WTC11 (cell line): ENCODE results near the gene ZNF804B. TPM values are rescaled to one million over a fixed set of nuclear protein-coding genes. Genes with fewer than 3 reads are reported as not detected.

Experiments
- ATAC-seq: fragments of 200-7000 bp; cut with Tn5 transposase; 2 replicates; pipeline ENCODE4 v1.10.0; 2021; ENCODE audit warnings: mild to moderate bottlenecking, moderate library complexity
- CTCF ChIA-PET: fragments of 300-600 bp; sonication (Branson Sonifier 250); formaldehyde crosslinking; loops from one replicate; lab custom pipeline; 2021; ENCODE audit warnings: antibody characterized with exemption; lab: Charles Lee
- POLR2A ChIA-PET: fragments of 350-600 bp; sonication (Branson Sonifier 250); formaldehyde crosslinking; loops from one replicate; lab custom pipeline; 2021; ENCODE audit warnings: antibody characterized with exemption; lab: Charles Lee
- DNase-seq: peaks from one replicate; pipeline ENCODE4 v3.0.0; 2021; ENCODE audit warnings: low spot score
- H3K27ac Mint-ChIP-seq: 2 replicates; pipeline ENCODE4 v1.8.0; 2021; ENCODE audit warnings: mixed read lengths
- H3K27me3 Mint-ChIP-seq: 2 replicates; pipeline ENCODE4 v1.8.0; 2021; ENCODE audit warnings: low read depth, mild to moderate bottlenecking, moderate library complexity, mixed read lengths
- H3K36me3 Mint-ChIP-seq: 2 replicates; pipeline ENCODE4 v1.8.0; 2021; ENCODE audit warnings: mixed read lengths
- H3K4me1 Mint-ChIP-seq: 2 replicates; pipeline ENCODE4 v1.8.0; 2022; ENCODE audit warnings: mixed read lengths
- H3K4me3 Mint-ChIP-seq: 2 replicates; pipeline ENCODE4 v1.8.0; 2021; ENCODE audit warnings: mild to moderate bottlenecking, moderate library complexity, mixed read lengths
- H3K9me3 Mint-ChIP-seq: 2 replicates; pipeline ENCODE4 v1.8.0; 2021; ENCODE audit warnings: mixed read lengths
- CREM ChIP-seq: sonication (generic); formaldehyde crosslinking; IDR thresholded peaks from 2 replicates; pipeline ENCODE4 v1.8.1; 2022; ENCODE audit warnings: mild to moderate bottlenecking, missing genetic modification reagents, moderate library complexity
- E2F4 ChIP-seq: sonication (generic); formaldehyde crosslinking; IDR thresholded peaks from 2 replicates; pipeline ENCODE4 v1.8.1; 2022; ENCODE audit warnings: low read depth, mild to moderate bottlenecking, moderate library complexity, missing genetic modification reagents, borderline replicate concordance
- GTF2I ChIP-seq: fragments of 250-450 bp; sonication (Bioruptor Pico); conservative IDR thresholded peaks from 2 replicates; pipeline ENCODE4 v1.4.0; 2021; ENCODE audit warnings: mild to moderate bottlenecking
- SP1 ChIP-seq: sonication (generic); formaldehyde crosslinking; conservative IDR thresholded peaks from 2 replicates; pipeline ENCODE4 v1.8.1; 2022; ENCODE audit warnings: missing genetic modification reagents
- ZNF121 ChIP-seq: sonication (generic); formaldehyde crosslinking; IDR thresholded peaks from 2 replicates; pipeline ENCODE4 v1.8.0; 2023; ENCODE audit warnings: missing genetic modification reagents
- ZNF219 ChIP-seq: sonication (generic); formaldehyde crosslinking; IDR thresholded peaks from 2 replicates; pipeline ENCODE4 v1.8.0; 2023; ENCODE audit warnings: missing genetic modification reagents, mild to moderate bottlenecking, borderline replicate concordance
- ZNF317 ChIP-seq: sonication (generic); formaldehyde crosslinking; IDR thresholded peaks from 2 replicates; pipeline ENCODE4 v1.8.1; 2023; ENCODE audit warnings: low read depth, mild to moderate bottlenecking, moderate library complexity, missing genetic modification reagents, borderline replicate concordance
- ZNF423 ChIP-seq: fragments of 250-450 bp; sonication (Bioruptor Pico); IDR thresholded peaks from 2 replicates; pipeline ENCODE4 v2.1.2; 2022; ENCODE audit warnings: mild to moderate bottlenecking, moderate library complexity
- total RNA-seq: library from RNA; stranded (reverse); gene quantifications from 3 replicates; pipeline ENCODE4 v1.2.3, GENCODE V29; 2021
- TF ChIP-seq, protein P1 (sequence below): sonication (generic); formaldehyde crosslinking; IDR thresholded peaks from 2 replicates; pipeline ENCODE4 v1.8.1; 2023; ENCODE audit warnings: mild to moderate bottlenecking, missing genetic modification reagents, borderline replicate concordance
- TF ChIP-seq, protein P2 (sequence below): fragments of 250-450 bp; sonication (Bioruptor Pico); IDR thresholded peaks from 2 replicates; pipeline ENCODE4 v1.9.0; 2021; ENCODE audit warnings: mild to moderate bottlenecking, borderline replicate concordance
- TF ChIP-seq, protein P3 (sequence below): fragments of 250-450 bp; sonication (Bioruptor Pico); IDR thresholded peaks from 2 replicates; pipeline ENCODE4 v1.9.0; 2021; ENCODE audit warnings: moderate library complexity, mild to moderate bottlenecking, inconsistent platforms, borderline replicate concordance

The ZNF804B gene
- total RNA-seq, 1 experiment from 2014 or later, result 0.04 TPM

DNA sequence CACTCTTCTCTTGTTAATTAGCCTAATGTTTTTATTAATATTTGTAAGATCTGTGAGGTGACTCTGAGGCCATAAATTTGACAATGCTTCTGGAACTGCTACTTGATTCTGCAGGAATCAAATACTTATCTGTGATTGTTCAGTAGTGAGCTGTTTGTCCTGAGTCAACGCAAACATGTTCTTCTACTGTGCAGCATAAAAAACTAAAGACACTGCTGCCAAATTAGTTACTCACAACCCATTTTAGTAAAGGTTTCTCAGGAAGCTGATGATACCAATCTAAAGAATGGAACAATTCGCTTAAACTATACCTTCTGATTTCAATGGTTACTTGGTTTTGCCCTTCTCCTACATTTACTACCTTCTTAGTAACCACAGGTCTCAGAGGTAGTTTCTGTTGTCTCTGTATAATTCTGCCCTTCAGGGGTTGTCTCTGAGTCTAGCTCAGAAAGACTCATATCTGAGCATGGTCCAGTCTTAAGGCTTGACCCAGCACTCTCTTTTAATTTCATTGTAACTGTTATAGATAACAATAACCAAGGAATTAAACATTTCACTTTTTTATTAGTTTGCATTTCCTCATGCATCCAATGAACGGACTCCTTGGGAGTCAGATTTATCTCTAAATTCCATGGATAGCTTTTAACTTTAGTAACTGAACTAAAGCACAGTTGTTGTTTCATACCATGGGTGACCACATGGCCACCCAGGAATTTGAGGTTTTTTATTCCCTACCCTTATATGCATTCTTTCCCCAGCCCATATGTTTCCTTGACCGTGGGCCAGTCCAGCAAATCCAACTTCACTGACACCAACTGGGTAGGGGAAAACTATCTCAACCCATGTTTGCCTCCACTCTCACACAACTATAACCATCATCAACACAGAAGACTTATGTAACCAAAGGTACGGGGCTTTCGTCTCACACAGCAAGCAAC is 345.5 kb downstream of the ZNF804B start (continued):
- TF ChIP-seq, protein P1, sequence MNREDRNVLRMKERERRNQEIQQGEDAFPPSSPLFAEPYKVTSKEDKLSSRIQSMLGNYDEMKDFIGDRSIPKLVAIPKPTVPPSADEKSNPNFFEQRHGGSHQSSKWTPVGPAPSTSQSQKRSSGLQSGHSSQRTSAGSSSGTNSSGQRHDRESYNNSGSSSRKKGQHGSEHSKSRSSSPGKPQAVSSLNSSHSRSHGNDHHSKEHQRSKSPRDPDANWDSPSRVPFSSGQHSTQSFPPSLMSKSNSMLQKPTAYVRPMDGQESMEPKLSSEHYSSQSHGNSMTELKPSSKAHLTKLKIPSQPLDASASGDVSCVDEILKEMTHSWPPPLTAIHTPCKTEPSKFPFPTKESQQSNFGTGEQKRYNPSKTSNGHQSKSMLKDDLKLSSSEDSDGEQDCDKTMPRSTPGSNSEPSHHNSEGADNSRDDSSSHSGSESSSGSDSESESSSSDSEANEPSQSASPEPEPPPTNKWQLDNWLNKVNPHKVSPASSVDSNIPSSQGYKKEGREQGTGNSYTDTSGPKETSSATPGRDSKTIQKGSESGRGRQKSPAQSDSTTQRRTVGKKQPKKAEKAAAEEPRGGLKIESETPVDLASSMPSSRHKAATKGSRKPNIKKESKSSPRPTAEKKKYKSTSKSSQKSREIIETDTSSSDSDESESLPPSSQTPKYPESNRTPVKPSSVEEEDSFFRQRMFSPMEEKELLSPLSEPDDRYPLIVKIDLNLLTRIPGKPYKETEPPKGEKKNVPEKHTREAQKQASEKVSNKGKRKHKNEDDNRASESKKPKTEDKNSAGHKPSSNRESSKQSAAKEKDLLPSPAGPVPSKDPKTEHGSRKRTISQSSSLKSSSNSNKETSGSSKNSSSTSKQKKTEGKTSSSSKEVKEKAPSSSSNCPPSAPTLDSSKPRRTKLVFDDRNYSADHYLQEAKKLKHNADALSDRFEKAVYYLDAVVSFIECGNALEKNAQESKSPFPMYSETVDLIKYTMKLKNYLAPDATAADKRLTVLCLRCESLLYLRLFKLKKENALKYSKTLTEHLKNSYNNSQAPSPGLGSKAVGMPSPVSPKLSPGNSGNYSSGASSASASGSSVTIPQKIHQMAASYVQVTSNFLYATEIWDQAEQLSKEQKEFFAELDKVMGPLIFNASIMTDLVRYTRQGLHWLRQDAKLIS (CRISPR knock-in tag), result no peak
- no peak for TF ChIP-seq ZNF121 (CRISPR knock-in tag)
- TF ChIP-seq ZNF219, result no peak
- TF ChIP-seq, all 79 proteins: peak for 0

DNA sequence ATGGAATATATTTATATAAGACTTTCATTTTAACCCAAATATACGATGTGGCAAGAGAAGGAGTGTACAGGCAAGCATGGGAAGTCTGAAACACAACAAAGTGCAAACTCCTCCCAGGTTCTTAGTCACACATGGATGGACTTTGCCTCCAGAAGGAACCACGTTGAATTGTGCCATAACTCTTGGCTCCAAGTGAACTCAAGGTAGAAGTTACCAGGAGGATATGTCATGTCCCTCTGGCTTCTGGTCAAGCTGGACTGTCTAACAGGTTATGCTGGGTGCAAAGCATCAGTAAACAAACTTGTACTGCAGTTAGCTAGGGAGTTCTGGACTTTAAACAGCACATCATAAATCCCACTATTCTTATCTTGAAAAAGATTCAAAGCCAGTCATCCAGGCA is 364.4 kb downstream of the ZNF804B start:
- CTCF ChIA-PET, result no interaction called here
- H3K27me3 Mint-ChIP-seq, result no peaks in the 10 kb centered on the region
- H3K4me3 Mint-ChIP-seq, result no peak overlapping the region
- no peaks in the 10 kb centered on the region; the same call in 1 of the 2 replicates for H3K36me3 Mint-ChIP-seq
- H3K9me3 Mint-ChIP-seq, result 0 out of 2 replicates have a peak, but pooled peaks cover 3% of the 10 kb centered on the region
- DNase-seq, result no peak
- no peak overlapping the region for H3K27ac Mint-ChIP-seq
- POLR2A ChIA-PET, result no interaction called here
- TF ChIP-seq CREM (CRISPR knock-in tag), result no peak
- TF ChIP-seq, all 79 proteins: peak for 0
- no peak for ATAC-seq
- 0 out of 2 replicates have a peak, but pooled peaks cover 3% of the 10 kb centered on the region for H3K4me1 Mint-ChIP-seq

DNA sequence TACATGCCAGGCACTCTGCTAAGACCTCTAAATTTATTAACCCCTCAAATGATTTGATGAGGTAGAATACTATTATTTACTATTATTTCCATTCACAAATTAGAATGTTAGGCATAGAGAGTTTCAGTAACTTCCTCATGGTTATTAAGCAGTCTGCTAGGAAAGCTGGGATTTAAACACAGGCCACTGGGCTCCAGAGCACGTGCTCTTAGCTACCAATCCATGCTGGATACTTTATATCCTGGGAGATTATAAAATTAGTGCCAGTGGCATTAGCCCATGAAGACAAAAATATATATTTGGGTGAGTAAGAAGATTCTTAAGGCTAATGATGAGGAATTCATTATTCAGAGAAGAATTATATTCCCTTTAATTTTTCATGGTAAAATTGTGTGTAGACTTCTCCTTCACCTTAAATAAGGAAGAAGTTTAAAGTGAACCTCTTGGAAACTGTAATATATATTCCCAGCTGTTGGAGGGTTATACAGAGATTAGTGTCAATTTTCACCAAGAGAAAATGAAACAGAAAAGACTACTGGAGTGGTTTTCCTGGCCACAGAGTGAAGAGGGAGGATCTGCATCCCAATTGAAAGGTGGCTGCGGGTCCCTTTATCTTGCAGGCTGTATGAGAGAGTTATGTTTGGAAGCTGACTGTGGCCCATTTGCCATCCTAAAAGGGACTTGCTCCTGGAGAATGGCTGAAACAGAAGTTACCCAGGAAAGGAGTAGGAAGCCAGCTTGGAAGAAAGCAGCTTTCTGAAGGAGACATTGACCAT is 370.3 kb downstream of the ZNF804B start:
- Mint-ChIP-seq H3K4me3 (no peak overlapping the region), H3K9me3 (no peaks in the 10 kb centered on the region), H3K36me3 (no peaks in the 10 kb centered on the region), H3K27ac (no peak overlapping the region), H3K27me3 (no peaks in the 10 kb centered on the region), H3K4me1 (peaks cover 18% of the 10 kb centered on the region)
- CTCF ChIA-PET, result no interaction called here
- DNase-seq, result no peak
- TF ChIP-seq ZNF423 (CRISPR knock-in tag) (no peak), ZNF317 (CRISPR knock-in tag) (no peak), SP1 (CRISPR knock-in tag) (no peak), GTF2I (no peak), ZNF121 (CRISPR knock-in tag) (no peak), E2F4 (no peak)
- TF ChIP-seq, protein P2, sequence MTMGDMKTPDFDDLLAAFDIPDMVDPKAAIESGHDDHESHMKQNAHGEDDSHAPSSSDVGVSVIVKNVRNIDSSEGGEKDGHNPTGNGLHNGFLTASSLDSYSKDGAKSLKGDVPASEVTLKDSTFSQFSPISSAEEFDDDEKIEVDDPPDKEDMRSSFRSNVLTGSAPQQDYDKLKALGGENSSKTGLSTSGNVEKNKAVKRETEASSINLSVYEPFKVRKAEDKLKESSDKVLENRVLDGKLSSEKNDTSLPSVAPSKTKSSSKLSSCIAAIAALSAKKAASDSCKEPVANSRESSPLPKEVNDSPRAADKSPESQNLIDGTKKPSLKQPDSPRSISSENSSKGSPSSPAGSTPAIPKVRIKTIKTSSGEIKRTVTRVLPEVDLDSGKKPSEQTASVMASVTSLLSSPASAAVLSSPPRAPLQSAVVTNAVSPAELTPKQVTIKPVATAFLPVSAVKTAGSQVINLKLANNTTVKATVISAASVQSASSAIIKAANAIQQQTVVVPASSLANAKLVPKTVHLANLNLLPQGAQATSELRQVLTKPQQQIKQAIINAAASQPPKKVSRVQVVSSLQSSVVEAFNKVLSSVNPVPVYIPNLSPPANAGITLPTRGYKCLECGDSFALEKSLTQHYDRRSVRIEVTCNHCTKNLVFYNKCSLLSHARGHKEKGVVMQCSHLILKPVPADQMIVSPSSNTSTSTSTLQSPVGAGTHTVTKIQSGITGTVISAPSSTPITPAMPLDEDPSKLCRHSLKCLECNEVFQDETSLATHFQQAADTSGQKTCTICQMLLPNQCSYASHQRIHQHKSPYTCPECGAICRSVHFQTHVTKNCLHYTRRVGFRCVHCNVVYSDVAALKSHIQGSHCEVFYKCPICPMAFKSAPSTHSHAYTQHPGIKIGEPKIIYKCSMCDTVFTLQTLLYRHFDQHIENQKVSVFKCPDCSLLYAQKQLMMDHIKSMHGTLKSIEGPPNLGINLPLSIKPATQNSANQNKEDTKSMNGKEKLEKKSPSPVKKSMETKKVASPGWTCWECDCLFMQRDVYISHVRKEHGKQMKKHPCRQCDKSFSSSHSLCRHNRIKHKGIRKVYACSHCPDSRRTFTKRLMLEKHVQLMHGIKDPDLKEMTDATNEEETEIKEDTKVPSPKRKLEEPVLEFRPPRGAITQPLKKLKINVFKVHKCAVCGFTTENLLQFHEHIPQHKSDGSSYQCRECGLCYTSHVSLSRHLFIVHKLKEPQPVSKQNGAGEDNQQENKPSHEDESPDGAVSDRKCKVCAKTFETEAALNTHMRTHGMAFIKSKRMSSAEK, result no peak
- TF ChIP-seq, protein P3, sequence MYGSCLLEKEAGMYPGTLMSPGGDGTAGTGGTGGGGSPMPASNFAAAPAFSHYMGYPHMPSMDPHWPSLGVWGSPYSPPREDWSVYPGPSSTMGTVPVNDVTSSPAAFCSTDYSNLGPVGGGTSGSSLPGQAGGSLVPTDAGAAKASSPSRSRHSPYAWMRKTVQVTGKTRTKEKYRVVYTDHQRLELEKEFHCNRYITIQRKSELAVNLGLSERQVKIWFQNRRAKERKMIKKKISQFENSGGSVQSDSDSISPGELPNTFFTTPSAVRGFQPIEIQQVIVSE (CRISPR knock-in tag), result no peak
- POLR2A ChIA-PET, result no interaction called here
- peak; percentile 38; the same call in 1 of the 2 replicates for ATAC-seq
